DMS53 treated with DMSO at 0.1 percent for 48 hours (cell line): Measurements from ENCODE around the gene MACC1.
"Not testable (repeated sequence)": the region's sequence is repeated elsewhere in the genome, so short reads cannot be mapped to it uniquely, and the experiment has no call there.

Source experiments
- DNase-seq: peaks from one replicate; lab custom pipeline; 2025; ENCODE audit not compliant: unreplicated experiment; lab: John Stamatoyannopoulos, UW

The MACC1 gene

GRCh38 chr7:20208651-20209307, 8.4 kb downstream of the MACC1 start:
- DNase-seq = no peak

DNA sequence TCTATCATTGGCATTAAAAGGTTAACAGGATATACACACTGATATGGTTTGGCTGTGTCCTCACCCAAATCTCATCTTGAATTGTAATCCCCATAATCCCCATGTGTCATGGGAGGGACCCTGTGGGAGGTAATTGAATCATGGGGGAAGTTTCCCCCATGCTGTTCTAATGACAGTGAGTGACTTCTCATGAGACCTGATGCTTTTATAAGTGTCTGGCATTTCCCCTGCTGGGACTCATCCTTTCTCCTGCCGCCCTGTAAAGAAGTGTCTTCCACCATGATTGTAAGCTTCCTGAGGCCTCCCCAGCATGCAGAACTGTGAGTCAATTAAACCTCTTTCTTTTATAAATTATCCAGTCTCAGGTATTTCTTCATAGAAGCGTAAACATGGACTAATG, 9.4 kb downstream of the MACC1 start:
- DNase-seq = not testable (repeated sequence)

DNA sequence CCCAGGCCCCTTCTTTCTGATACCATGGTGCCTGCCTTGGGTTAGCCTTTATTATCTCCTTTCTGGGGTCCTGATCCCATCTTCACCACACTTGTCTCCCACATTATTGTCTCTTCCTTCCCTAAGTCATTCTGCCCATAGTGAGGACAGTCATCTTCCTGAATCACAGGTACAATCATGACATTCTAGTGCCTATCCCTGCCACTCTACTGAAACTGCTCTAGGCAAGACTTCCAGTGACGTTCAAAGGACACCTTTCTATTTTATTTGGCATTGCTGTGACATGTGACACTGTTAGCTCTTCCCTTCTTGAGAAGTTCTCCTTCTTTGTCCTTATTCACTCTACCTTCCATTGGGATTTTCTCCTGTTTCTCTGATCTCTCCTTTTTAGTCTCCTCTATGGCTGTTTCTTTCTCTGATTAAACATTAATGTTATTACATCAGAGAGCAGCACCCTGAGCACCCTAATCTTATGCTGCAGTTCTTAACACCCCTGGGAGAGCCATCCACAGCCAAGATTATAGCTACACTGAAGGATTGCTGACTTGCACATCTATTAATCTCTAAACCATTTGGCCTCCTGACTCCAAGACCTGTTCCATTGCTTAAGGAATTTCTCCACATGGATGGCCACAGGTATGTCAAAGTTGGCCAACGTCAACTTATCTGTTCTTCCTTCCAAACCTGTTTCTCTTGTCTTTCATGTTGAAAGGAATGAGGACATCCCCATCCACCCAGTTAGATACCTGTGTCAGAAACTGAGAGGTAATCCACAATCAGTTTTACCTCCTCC, 10.9 kb downstream of the MACC1 start:
- DNase-seq = no peak

- no peak for DNase-seq
Measured at GRCh38 chr7:20203316-20203715, 13.9 kb downstream of the MACC1 start.

DNA sequence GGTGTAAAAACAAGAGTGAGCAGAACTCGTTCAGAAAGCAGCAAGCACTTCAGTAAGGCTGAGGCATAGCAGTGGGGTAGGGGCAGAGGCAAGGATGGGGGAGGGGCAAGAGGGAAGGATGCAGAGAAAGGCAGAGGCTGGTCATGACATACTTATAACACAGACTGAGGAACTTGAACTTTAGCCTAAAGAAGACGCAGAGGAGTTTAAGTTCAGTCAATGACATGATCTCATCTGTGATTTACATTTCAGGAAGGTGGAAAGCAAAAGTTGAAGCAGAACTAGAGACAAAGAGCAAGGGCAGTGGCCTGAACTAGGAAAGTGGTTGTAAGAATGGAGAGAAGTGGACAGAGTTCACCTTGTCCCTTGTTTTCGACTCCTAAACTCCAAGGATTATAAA, 15.8 kb downstream of the MACC1 start:
- peak; percentile 66 for DNase-seq

- no peak for DNase-seq
Measured at GRCh38 chr7:20200971-20201370, 16.2 kb downstream of the MACC1 start.

DNA sequence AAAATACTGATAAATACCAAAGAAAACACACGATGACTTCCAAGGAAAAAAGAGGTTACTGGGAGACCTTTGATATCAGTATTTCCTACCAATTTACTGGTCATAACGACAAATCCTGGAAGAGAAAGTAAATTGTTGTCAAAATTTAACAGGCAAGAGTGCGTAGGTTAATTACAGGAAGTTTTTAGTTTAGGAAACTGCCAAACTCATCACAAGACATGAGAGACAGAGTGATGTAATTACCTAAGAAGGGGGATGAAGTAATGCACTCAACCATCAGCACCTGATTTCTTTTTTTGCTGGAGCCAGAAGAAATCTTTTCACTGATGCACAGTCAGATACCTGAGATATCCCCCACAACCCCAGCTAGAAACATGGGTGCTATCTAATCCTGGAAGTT, 16.8 kb downstream of the MACC1 start:
- DNase-seq = no peak

DNA sequence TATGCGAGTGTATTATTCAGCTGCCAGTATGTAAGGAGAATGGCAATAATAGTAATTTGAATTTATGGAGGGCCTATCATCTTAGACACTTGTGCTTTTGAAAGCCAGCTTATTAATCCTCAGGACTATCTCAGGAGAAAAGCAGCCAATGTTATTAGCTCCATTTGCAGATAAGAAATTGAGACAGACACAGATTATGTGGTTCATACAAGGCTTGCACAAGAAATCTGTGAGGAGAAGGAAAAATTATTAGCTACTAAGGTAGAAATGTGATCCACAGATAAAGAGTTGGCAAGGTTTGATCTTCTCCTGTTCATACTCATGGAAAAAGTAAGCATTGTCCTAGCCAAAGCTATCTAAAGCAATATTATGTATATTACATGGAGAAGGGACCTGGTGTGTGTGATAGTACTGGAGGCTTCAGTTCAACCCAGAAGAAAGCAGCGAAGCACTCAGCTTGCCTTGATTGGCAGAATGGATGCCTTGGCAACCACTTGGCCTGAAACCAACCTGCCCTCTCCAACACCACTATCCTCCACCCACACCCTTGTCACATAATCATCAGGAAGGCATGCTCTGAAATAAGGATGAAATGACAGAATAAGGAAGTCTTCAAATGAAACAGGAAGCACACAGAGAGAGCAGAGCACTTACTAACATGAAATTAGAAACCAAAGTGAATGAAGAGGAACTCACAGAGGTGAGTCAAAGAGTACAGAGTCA, 18.0 kb downstream of the MACC1 start:
- peak; percentile 98 for DNase-seq

- no peak for DNase-seq
Measured at GRCh38 chr7:20198260-20198659, 18.9 kb downstream of the MACC1 start.

DNA sequence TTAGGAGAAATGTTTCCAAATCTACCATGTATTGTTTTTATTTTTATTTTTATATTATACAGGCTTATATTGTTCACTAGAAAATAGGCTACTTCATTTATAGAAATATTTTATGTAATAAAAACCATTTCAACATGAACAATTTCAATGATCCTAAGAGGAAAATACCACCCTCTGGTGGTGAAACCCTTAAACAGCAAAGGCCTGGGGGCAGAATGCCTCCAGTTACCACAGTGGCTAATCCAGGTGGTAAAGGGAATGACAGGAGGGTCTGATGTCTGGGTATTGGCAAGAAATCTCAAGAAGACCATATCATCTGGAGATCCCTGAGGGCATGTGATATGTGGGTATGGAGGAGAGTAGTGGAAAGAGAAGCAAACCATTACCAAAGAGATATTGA, 19.3 kb downstream of the MACC1 start:
- DNase-seq = no peak

GRCh38 chr7:20197125-20197748, 19.9 kb downstream of the MACC1 start:
- DNase-seq = no peak

DNA sequence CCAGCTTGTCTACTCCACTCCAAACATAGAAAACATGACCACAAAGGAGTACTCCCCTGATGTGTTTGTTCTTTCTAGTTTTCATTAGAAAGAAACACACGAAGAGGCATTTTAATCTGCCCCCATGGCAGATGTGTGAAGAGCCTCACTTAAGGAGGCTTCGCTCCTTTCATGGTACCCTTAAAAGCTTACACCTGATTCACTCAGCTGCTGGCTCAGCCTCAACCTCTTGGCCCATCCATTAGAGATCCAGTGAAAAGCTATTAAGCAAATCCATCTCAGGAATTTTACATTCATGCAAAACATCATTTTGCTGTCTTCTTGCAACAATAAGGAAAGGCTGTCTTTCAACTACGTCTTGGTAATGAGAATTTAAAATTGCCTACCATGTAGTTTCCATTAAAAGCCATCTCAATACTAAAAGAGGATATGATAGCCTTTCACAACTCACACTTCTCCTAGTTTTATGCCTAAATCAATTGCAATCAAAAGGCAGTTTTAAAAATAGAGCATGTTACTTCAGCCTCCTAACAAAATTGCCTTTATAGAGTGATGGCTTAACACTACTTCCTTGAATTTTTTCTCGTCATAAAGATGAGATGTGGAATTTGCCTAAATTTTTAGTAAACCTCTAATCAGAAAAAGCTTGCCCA, 22.7 kb downstream of the MACC1 start:
- DNase-seq = no peak

DNA sequence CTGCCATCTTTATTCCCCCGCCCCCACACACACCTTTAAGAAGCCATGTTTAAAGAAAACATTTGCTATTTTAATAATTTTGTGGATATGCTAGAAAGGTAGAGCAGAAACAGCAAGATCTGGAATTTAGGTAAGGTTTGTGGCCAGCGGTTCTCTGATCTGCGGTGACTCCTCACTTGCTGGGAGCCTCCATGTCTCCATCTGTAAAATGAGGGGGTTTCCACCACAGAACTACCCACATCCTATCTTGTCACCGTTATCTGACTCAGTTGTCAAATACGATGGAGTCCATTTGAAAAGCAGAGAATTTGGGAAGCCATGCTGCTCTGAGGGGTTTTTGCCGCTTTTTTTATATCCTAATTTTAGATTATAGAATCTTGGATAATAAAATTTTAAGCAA, 23.3 kb downstream of the MACC1 start:
- no peak for DNase-seq

DNA sequence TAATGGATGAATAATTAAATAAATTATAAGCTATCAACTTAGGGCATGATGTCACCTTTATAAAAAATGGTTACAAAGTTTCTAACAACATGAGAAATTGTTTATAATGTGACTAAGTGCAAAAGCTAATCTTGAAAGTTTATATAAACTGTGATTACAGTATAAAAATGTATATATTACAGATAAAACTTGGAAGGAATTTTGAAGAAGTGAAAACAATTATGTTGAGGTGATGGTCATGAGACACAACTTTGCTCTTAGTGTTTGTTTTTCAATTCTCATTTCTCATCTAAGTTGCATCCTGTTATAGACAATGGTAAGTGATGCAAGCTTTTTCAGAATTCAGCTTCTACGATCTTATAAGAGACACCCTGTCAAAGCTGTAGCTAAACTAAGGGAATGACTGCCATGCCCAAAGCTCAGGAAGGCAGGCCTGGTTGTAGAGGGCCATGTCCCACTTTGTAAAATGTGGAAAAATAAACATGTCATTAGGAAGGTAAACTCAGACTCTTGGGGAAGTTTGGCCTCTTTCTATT, 23.9 kb downstream of the MACC1 start:
- no peak for DNase-seq

- DNase-seq = no peak
Measured at GRCh38 chr7:20191391-20191869, 25.8 kb downstream of the MACC1 start.

- no peak for DNase-seq
Measured at GRCh38 chr7:20190560-20191390, 26.4 kb downstream of the MACC1 start.

GRCh38 chr7:20189852-20190251, 27.3 kb downstream of the MACC1 start:
- DNase-seq = no peak

- DNase-seq = no peak
Measured at GRCh38 chr7:20188567-20188966, 28.6 kb downstream of the MACC1 start.

GRCh38 chr7:20187850-20188249, 29.3 kb downstream of the MACC1 start:
- not testable (repeated sequence) for DNase-seq

DNA sequence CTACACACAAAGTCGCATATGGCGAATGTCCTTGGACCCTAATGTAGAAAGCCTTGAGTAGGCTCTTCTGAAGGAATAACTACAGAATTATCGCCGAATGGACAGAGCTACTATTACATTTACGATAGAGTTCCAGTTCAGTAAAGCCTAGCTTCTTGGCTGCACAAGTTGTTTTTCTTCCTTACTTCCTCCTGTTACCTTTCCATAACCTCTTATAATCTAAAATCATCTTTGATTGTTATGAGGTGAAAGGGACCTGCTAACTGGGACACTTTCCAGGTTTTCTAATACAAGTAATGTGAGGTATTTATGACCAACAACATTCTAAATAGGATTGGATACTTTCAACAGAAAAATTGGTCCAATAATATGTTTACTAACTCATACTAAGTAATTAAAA, 31.2 kb downstream of the MACC1 start:
- DNase-seq = no peak
